Upper lobe of left lung (tissue), 4 donors: ENCODE data around the gene CBLB.

Experiments
- CTCF ChIP-seq, 6 experiments: fragments of 450-650 bp in 4 of 6; fragments of 200-600 bp in 2 of 6; sonication (generic) in 2 of 6; IDR thresholded peaks; one replicate each; pipeline ENCODE4 v1.5.1; 2016 to 2019; ENCODE audit warnings: antibody characterized with exemption in 6 of 6
- EP300 ChIP-seq, 4 donors: sonication (generic); formaldehyde crosslinking; IDR thresholded peaks; one replicate each; pipeline ENCODE4 v1.5.1; 2017; ENCODE audit warnings: antibody characterized with exemption in 4 of 4, control low read depth in 2 of 4
- POLR2AphosphoS5 ChIP-seq, 2 donors: sonication (generic); formaldehyde crosslinking; IDR thresholded peaks; one replicate each; pipeline ENCODE4 v1.5.1; 2017; ENCODE audit warnings: antibody characterized with exemption in 2 of 2

DNA sequence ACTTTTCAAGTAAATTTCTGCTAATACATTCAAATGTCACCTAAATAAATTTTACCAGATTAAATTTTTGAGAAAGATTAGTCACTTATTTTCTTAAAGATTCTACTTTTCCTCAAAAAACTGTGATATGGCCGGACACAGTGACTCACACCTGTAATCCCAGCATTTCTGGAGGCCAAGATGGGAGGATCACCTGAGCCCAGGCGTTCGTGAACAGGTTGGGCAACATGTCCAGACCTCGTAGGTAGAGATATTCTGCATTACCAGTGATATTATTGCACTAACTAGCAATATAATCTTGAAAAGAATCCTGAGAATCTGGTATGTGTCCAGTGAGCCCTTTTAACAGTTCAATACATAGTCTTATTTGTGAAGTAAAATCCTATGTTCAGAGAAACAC, 61.7 kb downstream of the CBLB start:
- no peak for TF ChIP-seq CTCF (IDR thresholded peaks at IDR 0.05)
- no peak for TF ChIP-seq POLR2AphosphoS5 (IDR thresholded peaks at IDR 0.05)
- TF ChIP-seq EP300 (IDR thresholded peaks at IDR 0.05) = no peak
